22Rv1 (cell line): ENCODE measurements around the gene ACR.
"Not testable (repeated sequence)": the region's sequence is repeated elsewhere in the genome, so short reads cannot be mapped to it uniquely, and the experiment has no call there.

Experiments used
- CTCF ChIP-seq: fragments of 450-650 bp; IDR thresholded peaks from 2 replicates; pipeline ENCODE4 v1.5.1; 2017; ENCODE audit warnings: mild to moderate bottlenecking
- ZFX ChIP-seq: fragments of 450-650 bp; IDR thresholded peaks from 2 replicates; pipeline ENCODE4 v1.6.1; 2017; ENCODE audit warnings: antibody characterized with exemption, borderline replicate concordance

GRCh38 chr22:50782253-50782652 is 44.2 kb downstream of the ACR start:
- not testable (repeated sequence) for TF ChIP-seq CTCF, ZFX
